ENCODE results near the gene PLD1.
"Not testable (repeated sequence)": the region's sequence is repeated elsewhere in the genome, so short reads cannot be mapped to it uniquely, and the experiment has no call there.

Gene PLD1

DNA sequence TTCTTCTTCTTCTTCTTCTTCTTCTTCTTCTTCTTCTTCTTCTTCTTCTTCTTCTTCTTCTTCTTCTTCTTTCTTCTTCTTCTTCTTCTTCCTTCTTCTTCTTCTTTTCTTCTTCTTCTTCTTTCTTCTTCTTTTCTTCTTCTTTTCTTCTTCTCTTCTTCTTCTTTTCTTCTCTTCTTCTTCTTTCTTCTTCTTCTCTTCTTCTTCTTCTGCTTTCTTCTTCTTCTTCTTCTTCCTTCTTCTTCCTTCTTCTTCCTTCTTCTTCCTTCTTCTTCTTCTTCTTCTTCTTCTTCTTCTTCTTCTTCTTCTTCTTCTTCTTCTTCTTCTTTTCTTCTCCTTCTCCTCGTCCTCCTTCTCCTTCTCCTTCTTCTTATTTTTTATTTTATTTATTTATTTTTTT is 247.8 kb downstream of the PLD1 start:
- DNase-seq (ENCODE audit: low read depth in 2 of 2), result not testable (repeated sequence)

DNA sequence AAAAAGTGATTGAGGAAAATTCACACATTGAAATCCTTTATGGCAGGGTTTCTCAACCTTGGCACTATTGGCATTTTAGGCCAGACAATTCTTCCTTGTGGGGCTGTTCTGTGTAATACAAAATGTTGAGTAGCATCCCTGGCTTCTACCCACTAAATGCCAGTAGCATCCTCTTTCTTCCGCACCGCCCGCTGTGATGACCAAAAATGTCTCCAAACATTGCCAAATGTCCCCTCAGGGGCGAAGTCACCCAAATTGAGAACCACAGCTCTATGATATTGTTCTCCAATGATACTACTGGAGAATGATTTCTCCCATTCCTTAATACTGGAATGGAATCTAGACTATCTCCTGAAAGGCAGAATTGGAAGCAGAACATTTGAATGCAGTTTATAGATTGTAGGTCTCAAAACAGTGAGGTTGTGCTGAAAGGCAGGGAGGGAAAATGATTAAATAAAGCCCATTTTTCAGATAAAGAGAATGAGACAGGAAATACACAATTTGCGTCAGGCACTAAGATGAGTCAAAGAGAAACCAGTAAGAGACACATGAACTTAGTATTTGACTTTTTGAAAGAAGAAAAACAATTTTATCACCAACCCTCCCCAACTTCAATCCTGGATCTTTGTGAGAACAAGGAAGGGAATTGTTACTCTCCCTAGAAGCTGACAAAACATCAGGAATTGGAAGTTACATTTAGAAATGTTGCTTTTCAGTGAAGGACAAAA is 248.5 kb downstream of the PLD1 start:
- no peak for DNase-seq (ENCODE audit: low read depth in 2 of 2)

DNA sequence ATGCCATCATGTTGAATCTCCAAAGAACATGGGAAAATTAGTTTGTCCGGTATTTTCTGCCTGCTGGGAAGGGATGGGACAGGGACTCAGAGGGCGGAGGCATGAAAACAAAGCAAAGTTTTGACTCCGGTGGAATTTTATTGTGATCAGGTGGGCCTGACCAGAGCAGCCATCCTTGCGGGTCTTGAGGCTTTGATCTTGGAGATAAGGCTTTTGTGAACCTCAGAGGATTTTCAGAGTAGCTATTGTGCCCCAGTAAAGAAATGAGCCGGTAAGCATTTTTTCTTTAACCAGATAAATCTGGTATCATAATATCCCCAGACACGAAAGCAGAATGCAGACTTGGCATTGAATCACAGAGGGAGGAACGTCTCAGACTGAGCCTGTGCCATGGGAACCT is 250.7 kb downstream of the PLD1 start:
- no peak for DNase-seq (ENCODE audit: low read depth in 2 of 2)

DNA sequence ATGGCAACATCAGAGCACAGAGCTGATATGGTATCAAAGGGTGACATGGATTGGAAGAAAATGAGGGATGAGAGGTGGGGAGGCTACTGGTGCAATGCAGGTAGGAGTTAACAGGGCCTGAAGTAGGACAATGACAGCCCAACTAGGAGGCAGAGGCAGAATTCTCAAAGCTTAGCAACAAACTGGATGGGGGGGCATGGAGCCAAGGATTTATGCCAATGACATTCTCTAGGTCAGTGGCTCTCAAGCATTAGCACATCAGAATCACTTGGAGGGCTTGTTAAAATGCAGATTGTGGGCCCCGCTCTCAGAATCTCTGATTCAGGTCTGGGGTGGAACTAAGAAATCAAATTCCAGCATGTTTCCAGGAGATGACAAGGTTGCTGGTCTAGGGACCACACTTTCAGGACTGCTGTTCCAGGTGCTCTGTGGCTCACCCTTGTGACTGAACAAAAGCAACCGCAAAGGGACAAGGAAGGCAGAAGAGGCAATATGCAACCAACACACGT is 252.0 kb downstream of the PLD1 start:
- DNase-seq (ENCODE audit: low read depth in 2 of 2), result no peak

DNA sequence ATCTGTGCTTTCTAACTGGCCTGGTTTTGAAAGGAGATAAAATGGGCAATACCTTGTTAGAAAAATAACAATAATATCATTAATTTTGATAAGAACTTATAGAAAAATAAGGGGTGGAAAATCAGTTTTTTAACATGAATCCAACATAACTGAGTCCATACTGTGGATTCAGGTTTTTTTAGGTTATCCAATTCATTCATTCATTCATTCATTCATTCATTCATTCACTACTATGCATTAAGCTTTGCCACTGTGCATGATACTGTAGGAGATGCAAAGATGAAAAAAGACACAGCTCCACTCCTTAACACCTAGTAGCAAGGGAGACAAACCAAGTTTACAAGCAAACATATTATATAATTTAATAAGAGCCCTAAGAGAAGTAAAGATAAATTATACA is 253.1 kb downstream of the PLD1 start:
- no peak for DNase-seq (ENCODE audit: low read depth in 2 of 2)

DNA sequence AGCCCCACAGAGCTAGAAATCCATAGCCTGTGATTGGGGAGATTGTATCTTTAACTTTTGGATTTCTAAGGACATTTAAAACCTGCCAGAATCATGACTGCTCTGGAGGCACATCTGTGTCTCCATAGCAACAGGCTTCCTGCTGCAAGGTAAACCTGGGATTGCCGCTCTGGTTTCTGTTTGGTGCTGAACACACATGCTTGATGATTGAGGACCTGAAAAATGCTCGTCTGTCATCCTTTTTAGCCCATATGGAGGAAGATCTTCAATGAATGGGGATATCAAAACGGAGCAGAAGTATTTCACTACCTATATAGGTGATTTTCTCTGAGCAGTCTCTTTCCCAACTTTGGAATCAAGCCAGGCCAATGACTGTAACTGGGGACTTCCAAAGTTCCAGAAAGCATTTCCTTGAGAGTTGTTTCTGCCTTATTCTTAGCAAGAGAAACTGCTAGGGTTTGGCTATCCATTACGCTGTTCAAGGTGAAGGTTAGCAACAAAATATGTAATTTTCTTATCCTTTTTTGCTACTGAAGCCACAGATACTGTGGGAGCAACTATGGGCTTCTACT is 253.6 kb downstream of the PLD1 start:
- no peak for DNase-seq (ENCODE audit: low read depth in 2 of 2)

DNA sequence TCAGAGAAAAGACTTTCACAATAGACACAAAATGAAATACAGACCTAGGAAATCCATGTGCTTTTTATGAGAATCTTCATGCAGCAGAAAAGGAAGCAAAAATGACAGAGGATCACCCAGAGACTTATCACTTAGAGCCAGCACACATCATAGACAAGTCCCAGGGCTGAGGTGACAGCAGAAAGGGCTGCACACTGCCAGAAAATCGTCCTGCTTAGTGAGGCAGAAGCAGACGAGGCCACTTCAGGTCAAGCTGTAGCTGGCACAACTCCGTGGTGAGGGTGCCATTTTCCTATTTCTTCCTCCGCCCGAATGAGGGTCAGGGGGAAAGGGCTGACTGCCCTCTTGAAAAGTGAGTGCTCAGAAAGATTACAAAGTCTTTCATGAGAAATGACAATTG is 254.1 kb downstream of the PLD1 start:
- DNase-seq (ENCODE audit: low read depth in 2 of 2), result no peak

DNA sequence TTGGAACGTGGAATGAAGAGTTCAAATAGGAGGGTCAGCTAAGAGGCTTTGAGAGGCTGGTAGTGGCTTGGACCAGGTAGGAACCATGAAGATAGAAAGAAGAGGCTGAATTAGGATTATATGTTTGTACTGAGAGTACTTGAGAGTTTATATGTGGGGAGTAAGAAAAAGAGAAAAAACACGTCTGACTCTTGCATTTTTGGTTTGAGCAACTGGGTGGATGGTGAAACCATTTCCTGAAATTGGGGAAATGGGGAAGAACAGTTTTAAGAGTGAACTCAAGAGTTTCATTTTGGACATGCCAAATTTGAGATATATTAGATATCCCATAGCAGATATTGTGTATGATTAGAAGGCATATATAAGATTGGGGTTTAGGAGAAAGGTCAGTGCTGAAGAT is 257.2 kb downstream of the PLD1 start:
- no peak for DNase-seq (ENCODE audit: low read depth in 2 of 2)

DNA sequence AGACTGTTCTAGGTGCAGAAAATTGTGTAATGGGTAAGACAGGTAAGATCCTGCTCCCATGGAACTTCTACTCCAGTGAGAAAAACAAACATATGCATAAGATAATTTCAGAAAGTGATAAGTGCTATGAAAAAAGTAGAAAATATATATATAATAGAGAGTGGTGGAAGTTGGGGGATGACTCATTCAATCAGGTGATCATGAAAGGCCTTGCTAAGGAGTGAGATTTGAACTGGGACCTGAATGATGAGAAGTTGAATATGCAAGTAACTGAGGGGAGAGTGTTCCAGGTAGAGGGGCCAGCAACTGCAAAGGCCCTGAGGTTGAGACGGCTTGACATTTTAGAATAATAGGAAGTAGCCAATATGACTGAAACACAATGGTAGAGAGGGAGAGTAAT is 257.8 kb downstream of the PLD1 start:
- no peak for DNase-seq (ENCODE audit: low read depth in 2 of 2)

DNA sequence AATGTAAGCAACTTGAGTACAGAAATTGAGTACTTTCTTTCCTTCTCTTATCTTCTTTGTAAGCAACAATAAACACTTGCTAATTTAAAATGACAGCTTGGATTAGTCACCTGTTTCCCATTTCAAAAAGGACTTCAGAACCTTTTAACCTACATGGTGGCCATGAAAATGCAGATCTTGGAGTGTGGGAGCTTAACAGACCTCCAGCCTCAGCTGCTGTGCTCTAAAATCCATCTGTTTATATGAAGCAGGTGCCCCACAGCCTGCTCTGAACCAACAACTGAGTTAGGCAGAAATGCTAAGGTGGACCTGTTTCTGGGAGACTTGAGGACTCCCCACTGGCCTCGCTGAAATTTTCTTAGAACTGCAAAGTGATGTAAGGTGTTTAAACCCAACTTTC is 259.0 kb downstream of the PLD1 start:
- no peak for DNase-seq (ENCODE audit: low read depth in 2 of 2)

Measured in stimulated activated CD8-positive, alpha-beta memory T cell treated with anti-CD3 and anti-CD28 coated beads, Interleukin-7, amount 100 ng/mL, for 4 hours (primary cell).